CD14-positive monocyte (primary cell): ENCODE results near the gene GFRA3. TPM values are rescaled to one million over a fixed set of nuclear protein-coding genes. Genes with fewer than 3 reads are reported as not detected.

Experiments
- DNase-seq, 3 donors: peaks; one replicate each; pipeline ENCODE4 v3.0.0-alpha.2; 2011 to 2022
- H2AFZ ChIP-seq: 2 replicates; pipeline ENCODE4 v1.6.0; 2012; ENCODE audit warnings: mild to moderate bottlenecking, low read depth, low read length, inconsistent platforms; ENCODE audit not compliant: insufficient read depth, poor library complexity, severe bottlenecking
- H3K27ac ChIP-seq, 2 donors: 1 replicate in 1 of 2; 2 replicates in 1 of 2; pipeline ENCODE4 v1.5.1; 2012 to 2013; ENCODE audit warnings: low read length in 2 of 2, control low read depth in 1 of 2, inconsistent platforms in 1 of 2, low read depth in 1 of 2, mild to moderate bottlenecking in 1 of 2
- H3K27me3 ChIP-seq, 2 donors: one replicate each; pipeline versions ENCODE4 v1.6.0 to v1.6.1; 2011 to 2013; ENCODE audit warnings: low read length in 2 of 2; ENCODE audit not compliant: control insufficient read depth in 2 of 2, insufficient read depth in 2 of 2
- H3K36me3 ChIP-seq, 2 donors: replicated peaks in 1 of 2; 1 replicate in 1 of 2; 2 replicates in 1 of 2; pipeline versions ENCODE4 v1.5.1 to v1.6.1; 2012 to 2013; ENCODE audit warnings: low read length in 2 of 2, control low read depth in 1 of 2, inconsistent platforms in 1 of 2, mild to moderate bottlenecking in 1 of 2; ENCODE audit not compliant: insufficient read depth in 2 of 2, control insufficient read depth in 1 of 2
- H3K4me1 ChIP-seq, 2 donors: 1 replicate in 1 of 2; 2 replicates in 1 of 2; pipeline versions ENCODE4 v1.5.1 to v1.6.1; 2012 to 2013; ENCODE audit warnings: low read length in 2 of 2, control low read depth in 1 of 2, inconsistent platforms in 1 of 2, mild to moderate bottlenecking in 1 of 2, moderate library complexity in 1 of 2; ENCODE audit not compliant: insufficient read depth in 2 of 2, control insufficient read depth in 1 of 2
- H3K4me2 ChIP-seq: replicated peaks from 2 replicates; pipeline ENCODE3; 2012; ENCODE audit warnings: low read length, moderate library complexity, mild to moderate bottlenecking; ENCODE audit not compliant: poor library complexity, severe bottlenecking; ENCODE audit errors: extremely low read depth
- H3K4me3 ChIP-seq, 3 experiments: fragments of 200-600 bp in 1 of 3; sonication (generic) in 1 of 3; replicated peaks in 1 of 3; 1 replicate in 2 of 3; 2 replicates in 1 of 3; pipeline ENCODE4 v1.5.1; 2011 to 2013; ENCODE audit warnings: low read length in 3 of 3, mild to moderate bottlenecking in 3 of 3, control low read depth in 2 of 3, low read depth in 2 of 3, inconsistent platforms in 1 of 3, moderate library complexity in 1 of 3
- H3K79me2 ChIP-seq: 2 replicates; pipeline ENCODE4 v1.6.0; 2012; ENCODE audit warnings: mild to moderate bottlenecking, control low read depth, inconsistent platforms, low read length, moderate library complexity; ENCODE audit not compliant: insufficient read depth
- H3K9ac ChIP-seq: 2 replicates; pipeline ENCODE4 v1.6.0; 2017; ENCODE audit warnings: low read length, mild to moderate bottlenecking; ENCODE audit not compliant: insufficient read depth, poor library complexity, severe bottlenecking
- H3K9me3 ChIP-seq, 2 donors: replicated peaks in 1 of 2; 1 replicate in 1 of 2; 2 replicates in 1 of 2; pipeline versions ENCODE4 v1.5.1 to v1.6.1; 2012 to 2013; ENCODE audit warnings: low read length in 2 of 2, control low read depth in 1 of 2; ENCODE audit not compliant: control insufficient read depth in 1 of 2, insufficient read depth in 1 of 2
- H4K20me1 ChIP-seq: 2 replicates; pipeline ENCODE4 v1.6.0; 2012; ENCODE audit warnings: mild to moderate bottlenecking, low read length, control low read depth, moderate library complexity; ENCODE audit not compliant: insufficient read depth
- H3K27ac Mint-ChIP-seq, 7 donors: one replicate each; pipeline ENCODE4 v1.8.0; 2020; ENCODE audit warnings: mild to moderate bottlenecking in 7 of 7, mixed read lengths in 7 of 7, moderate library complexity in 6 of 7, inconsistent platforms in 2 of 7
- H3K27me3 Mint-ChIP-seq, 3 donors: one replicate each; pipeline ENCODE4 v1.8.0; 2021 to 2022; ENCODE audit warnings: low read depth in 3 of 3, mild to moderate bottlenecking in 3 of 3, mixed read lengths in 3 of 3, moderate library complexity in 3 of 3, inconsistent platforms in 1 of 3
- H3K36me3 Mint-ChIP-seq, 2 donors: one replicate each; pipeline ENCODE4 v1.8.0; 2020; ENCODE audit warnings: mixed read lengths in 2 of 2, inconsistent platforms in 1 of 2, mild to moderate bottlenecking in 1 of 2
- H3K4me1 Mint-ChIP-seq: one replicate; pipeline ENCODE4 v1.8.0; 2020; ENCODE audit warnings: mild to moderate bottlenecking, mixed read lengths
- H3K4me3 Mint-ChIP-seq, 2 donors: one replicate each; pipeline ENCODE4 v1.8.0; 2020; ENCODE audit warnings: mild to moderate bottlenecking in 2 of 2, mixed read lengths in 2 of 2, moderate library complexity in 1 of 2
- H3K9me3 Mint-ChIP-seq, 7 donors: one replicate each; pipeline ENCODE4 v1.8.0; 2020 to 2022; ENCODE audit warnings: mixed read lengths in 7 of 7, mild to moderate bottlenecking in 6 of 7, moderate library complexity in 6 of 7, inconsistent platforms in 2 of 7
- CTCF ChIP-seq: fragments of 200-600 bp; IDR thresholded peaks from one replicate; pipeline ENCODE4 v1.8.0; 2022; ENCODE audit warnings: antibody characterized with exemption, mild to moderate bottlenecking
- WGBS: methylation state at CpG from one replicate; pipeline ENCODE4 v1.1.5; 2013; ENCODE audit warnings: missing lambda C conversion rate; ENCODE audit not compliant: insufficient coverage; 5-methylcytosine and 5-hydroxymethylcytosine counted together
- intact Hi-C, 2 donors: fragments of 100-400 bp; cut with micrococcal nuclease; formaldehyde crosslinking; loops; one replicate each; pipeline versions ENCODE4 v1.15.0 to v1.15.1; 2023
- polyA plus RNA-seq, 3 donors: library from polyadenylated mRNA; depleted of rRNA in 1 of 3; unstranded in 2 of 3; stranded (reverse) in 1 of 3; fragments of 300-500 nt in 2 of 3; fragments of >200 nt in 1 of 3; fragmentation: Illumina TruSeq in 2 of 3; gene quantifications; 1 replicate in 2 of 3; 2 replicates in 1 of 3; pipeline ENCODE4 v1.2.3, GENCODE V29; 2012 to 2021

Gene GFRA3
- polyA plus RNA-seq, 3 donors: not detected

DNA sequence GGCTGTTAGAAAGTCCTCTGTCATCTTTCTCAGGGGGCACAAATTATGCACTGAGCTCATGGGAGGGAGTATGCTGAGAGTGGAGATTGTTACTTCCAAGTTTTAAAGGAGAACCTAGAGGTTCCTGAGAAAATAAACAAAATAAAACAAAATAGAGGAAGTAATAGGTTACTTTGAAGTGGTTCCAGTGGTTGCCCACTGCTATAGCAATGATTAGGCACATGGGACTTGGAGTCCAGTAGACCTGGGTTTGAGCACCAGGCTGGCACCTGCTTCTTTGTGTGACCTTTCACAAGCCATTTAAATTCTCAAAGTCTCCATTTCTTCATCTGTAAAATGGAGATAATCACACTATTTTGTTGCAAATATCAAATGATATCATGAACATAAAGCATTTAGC, 47.5 kb downstream of the GFRA3 start:
- Mint-ChIP-seq H3K27ac (peak overlapping the region in 1 of 7 donors; percentile 0), H3K9me3 (peaks cover 4 to 16% (median 10%) of the 10 kb centered on the region in 7 donors), H3K27me3 (peaks cover 3 to 16% (median 13%) of the 10 kb centered on the region in 3 donors), H3K36me3 (no peaks in the 10 kb centered on the region), H3K4me3 (no peak overlapping the region), H3K4me1 (peaks cover 11% of the 10 kb centered on the region)
- Histone ChIP-seq H3K36me3 (no peaks in the 10 kb centered on the region), H3K4me3 (no peak overlapping the region), H3K4me2 (no peak overlapping the region), H3K9ac (no peak overlapping the region), H2AFZ (no peak overlapping the region), H3K79me2 (no peaks in the 10 kb centered on the region), H4K20me1 (no peaks in the 10 kb centered on the region), H3K9me3 (peaks cover 6 to 9% of the 10 kb centered on the region in 2 donors), H3K27me3 (peaks cover 0 to 3% of the 10 kb centered on the region in 2 donors), H3K27ac (no peak overlapping the region), H3K4me1 (peaks cover 6 to 8% of the 10 kb centered on the region in 2 donors)
- intact Hi-C loops: no loop called here
- no peak for TF ChIP-seq CTCF
- no peak for DNase-seq

GRCh38 chr5:138224712-138225111, 49.7 kb downstream of the GFRA3 start:
- Histone ChIP-seq H3K27ac (no peak overlapping the region), H3K4me3 (no peak overlapping the region), H3K27me3 (peaks cover 0 to 3% of the 10 kb centered on the region in 2 donors), H2AFZ (no peak overlapping the region), H3K9me3 (peaks cover 6 to 9% of the 10 kb centered on the region in 2 donors), H4K20me1 (no peaks in the 10 kb centered on the region), H3K36me3 (no peaks in the 10 kb centered on the region), H3K4me1 (peaks cover 6 to 8% of the 10 kb centered on the region in 2 donors), H3K79me2 (no peaks in the 10 kb centered on the region), H3K9ac (no peak overlapping the region), H3K4me2 (no peak overlapping the region)
- WGBS: 95% methylated on average over 4 of the region's 6 CpGs
- Mint-ChIP-seq H3K4me3 (no peak overlapping the region), H3K27ac (no peak overlapping the region), H3K27me3 (peaks cover 0 to 16% (median 13%) of the 10 kb centered on the region in 3 donors), H3K9me3 (peaks cover 4 to 16% (median 10%) of the 10 kb centered on the region in 7 donors), H3K36me3 (no peaks in the 10 kb centered on the region), H3K4me1 (peaks cover 6% of the 10 kb centered on the region)
- intact Hi-C loops: loop anchor here in 1 of 2 donors (5.0 kb wide), 1 partner anchor 188 kb away; no protein-coding TSS in a partner anchor
- no peak for TF ChIP-seq CTCF
- DNase-seq: no peak
